ENCODE results near the gene UBE2Z.
"Not testable (repeated sequence)": the region's sequence is repeated elsewhere in the genome, so short reads cannot be mapped to it uniquely, and the experiment has no call there.

Gene UBE2Z

DNA sequence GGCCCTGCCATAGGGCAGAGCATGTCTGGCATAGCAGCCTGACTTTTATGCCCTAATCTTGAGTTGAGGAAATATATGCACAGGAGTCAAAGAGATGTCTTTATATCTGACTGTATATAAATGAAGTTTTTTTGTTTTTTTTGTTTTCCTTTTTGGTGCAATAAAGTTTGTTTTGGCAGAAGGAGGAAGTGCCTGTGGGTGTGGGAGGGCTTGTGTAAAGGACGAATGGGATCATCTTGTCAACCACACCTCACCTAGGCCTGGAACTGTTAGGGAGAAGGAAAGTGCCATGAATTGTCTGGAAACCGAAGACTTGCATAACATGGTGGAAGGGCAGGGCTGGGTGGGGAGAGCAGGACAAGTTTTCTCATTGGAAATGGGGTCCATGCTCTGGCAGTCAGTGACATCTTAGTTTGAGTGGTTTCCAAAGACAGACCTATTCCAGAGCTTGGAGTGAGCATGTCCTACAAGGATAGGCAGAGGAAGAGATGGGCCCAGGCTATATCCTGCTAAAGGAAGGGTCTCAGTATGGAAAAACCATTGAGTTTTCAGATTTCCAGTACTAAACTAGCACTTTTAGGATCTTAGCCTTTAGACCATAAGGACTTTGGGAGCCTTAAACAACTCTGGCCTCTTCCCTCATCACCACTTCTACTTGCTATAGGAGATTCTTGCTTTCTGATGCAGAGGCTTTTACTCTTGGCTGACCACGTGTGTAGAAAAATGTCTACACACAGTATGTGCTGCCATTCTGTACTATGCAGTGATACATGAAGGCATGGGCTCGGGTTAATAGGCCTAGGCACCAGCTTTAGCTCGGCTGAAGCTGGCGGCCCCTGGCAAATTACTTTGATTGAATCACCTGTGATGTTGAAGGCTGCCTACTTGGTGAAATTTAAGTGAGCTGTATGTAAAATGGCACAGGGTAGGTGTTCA is 20.9 kb downstream of the UBE2Z start:
- no peak; the same call in none of the 2 replicates for TF ChIP-seq POLR2AphosphoS5 (IDR thresholded peaks at IDR 0.05; ENCODE audit: borderline replicate concordance, low read depth, low read length)
- peak overlapping the region; percentile 69 for H3K27ac ChIP-seq
- no peak overlapping the region for H3K4me3 ChIP-seq
- DNase-seq (ENCODE audit: low read depth, low spot score), result no peak
- no peak overlapping the region for H3K9ac ChIP-seq (ENCODE audit: insufficient read length)
- H3K9me3 ChIP-seq (ENCODE audit: low read depth, low read length), result no peaks in the 10 kb centered on the region
- H3K36me3 ChIP-seq (ENCODE audit: insufficient read depth, low read length), result peaks cover 96% of the 10 kb centered on the region

DNA sequence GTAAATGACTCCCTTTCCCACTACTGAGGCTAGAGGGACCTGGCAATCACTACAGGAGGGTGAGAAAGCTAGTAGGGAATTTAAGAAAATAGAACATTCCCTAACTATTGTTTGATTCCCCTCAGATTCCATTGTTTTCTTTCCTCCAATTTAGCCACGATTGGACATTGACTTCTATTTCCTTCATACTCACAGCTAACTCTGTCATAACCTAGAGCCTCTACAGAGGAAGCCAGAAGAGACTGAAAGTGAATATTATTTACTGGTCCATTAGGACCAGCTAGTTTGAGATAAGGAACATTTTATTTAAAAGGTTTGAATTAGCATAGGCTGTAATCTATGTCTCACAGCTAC is 21.6 kb downstream of the UBE2Z start:
- no peaks in the 10 kb centered on the region for H3K9me3 ChIP-seq (ENCODE audit: low read depth, low read length)
- peaks cover 97% of the 10 kb centered on the region for H3K36me3 ChIP-seq (ENCODE audit: insufficient read depth, low read length)
- H3K27ac ChIP-seq, result peak overlapping the region; percentile 69
- TF ChIP-seq POLR2AphosphoS5 (IDR thresholded peaks at IDR 0.05; ENCODE audit: borderline replicate concordance, low read depth, low read length), result no peak
- no peak for TF ChIP-seq FOXP2 (optimal IDR thresholded peaks at IDR 0.05; ENCODE audit: control extremely low read depth, extremely low read length, insufficient read depth)
- no peak for TF ChIP-seq EZH2 (IDR thresholded peaks at IDR 0.05)
- DNase-seq (ENCODE audit: low read depth, low spot score), result no peak
- H3K9ac ChIP-seq (ENCODE audit: insufficient read length), result no peak overlapping the region
- H3K4me3 ChIP-seq, result no peak overlapping the region

DNA sequence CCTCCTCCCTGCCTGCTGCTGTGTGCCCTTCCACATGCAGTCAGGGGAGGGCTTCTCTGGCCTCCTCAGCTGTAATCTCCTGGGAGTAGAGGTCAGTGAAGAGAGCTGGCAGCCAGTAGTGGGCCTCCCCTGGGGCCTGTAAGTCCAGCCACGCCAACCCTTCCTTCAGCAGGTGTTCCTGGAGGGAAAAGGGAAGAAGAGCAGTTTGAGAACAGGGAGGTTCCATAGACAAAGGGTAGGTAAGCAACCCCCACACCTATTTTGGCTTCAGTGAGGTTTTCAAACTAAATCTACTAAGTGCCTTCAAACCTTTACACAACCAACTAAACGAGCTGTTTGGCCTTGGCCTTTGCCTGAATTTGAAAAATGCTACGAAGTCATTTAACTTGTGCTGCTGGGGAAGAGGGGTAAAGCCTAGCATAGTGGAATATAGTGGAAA is 22.2 kb downstream of the UBE2Z start:
- no peak for TF ChIP-seq POLR2AphosphoS5 (IDR thresholded peaks at IDR 0.05; ENCODE audit: borderline replicate concordance, low read depth, low read length)
- no peak for TF ChIP-seq FOXP2 (optimal IDR thresholded peaks at IDR 0.05; ENCODE audit: control extremely low read depth, extremely low read length, insufficient read depth)
- no peak for TF ChIP-seq EZH2 (IDR thresholded peaks at IDR 0.05)
- peak overlapping the region; percentile 69; the same call in 1 of the 2 replicates for H3K27ac ChIP-seq
- DNase-seq (ENCODE audit: low read depth, low spot score), result no peak
- H3K4me3 ChIP-seq, result no peak overlapping the region
- peaks cover 94% of the 10 kb centered on the region for H3K36me3 ChIP-seq (ENCODE audit: insufficient read depth, low read length)
- H3K9ac ChIP-seq (ENCODE audit: insufficient read length), result no peak overlapping the region
- no peaks in the 10 kb centered on the region for H3K9me3 ChIP-seq (ENCODE audit: low read depth, low read length)

DNA sequence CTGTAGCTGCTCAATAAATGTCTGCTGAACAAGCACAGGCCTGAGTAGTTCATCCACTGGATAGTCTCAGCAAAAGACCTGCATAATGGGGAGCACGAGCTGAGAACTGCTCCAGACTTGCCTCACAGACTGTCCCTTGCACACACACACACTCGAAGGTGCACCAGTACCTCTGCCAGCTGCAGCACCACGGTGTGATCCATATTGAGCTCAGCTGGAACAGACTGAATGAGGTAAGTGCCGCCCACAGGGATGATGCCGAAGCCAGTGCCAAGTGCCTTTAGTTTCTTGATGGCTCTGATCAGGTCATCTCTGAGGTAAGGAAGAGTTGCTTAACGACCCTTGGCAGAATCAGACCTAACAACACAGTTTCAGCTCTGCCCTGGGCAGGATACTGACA is 24.8 kb downstream of the UBE2Z start:
- Histone ChIP-seq H3K9me3 (ENCODE audit: low read depth, low read length) (no peaks in the 10 kb centered on the region), H3K4me3 (no peak overlapping the region), H3K9ac (ENCODE audit: insufficient read length) (no peak overlapping the region), H3K27ac (no peak overlapping the region), H3K36me3 (ENCODE audit: insufficient read depth, low read length) (peaks cover 88% of the 10 kb centered on the region)
- no peak for DNase-seq (ENCODE audit: low read depth, low spot score)
- TF ChIP-seq FOXP2 (optimal IDR thresholded peaks at IDR 0.05; ENCODE audit: control extremely low read depth, extremely low read length, insufficient read depth) (no peak), POLR2AphosphoS5 (IDR thresholded peaks at IDR 0.05; ENCODE audit: borderline replicate concordance, low read depth, low read length) (peak; percentile 7; the same call in 1 of the 2 replicates)

DNA sequence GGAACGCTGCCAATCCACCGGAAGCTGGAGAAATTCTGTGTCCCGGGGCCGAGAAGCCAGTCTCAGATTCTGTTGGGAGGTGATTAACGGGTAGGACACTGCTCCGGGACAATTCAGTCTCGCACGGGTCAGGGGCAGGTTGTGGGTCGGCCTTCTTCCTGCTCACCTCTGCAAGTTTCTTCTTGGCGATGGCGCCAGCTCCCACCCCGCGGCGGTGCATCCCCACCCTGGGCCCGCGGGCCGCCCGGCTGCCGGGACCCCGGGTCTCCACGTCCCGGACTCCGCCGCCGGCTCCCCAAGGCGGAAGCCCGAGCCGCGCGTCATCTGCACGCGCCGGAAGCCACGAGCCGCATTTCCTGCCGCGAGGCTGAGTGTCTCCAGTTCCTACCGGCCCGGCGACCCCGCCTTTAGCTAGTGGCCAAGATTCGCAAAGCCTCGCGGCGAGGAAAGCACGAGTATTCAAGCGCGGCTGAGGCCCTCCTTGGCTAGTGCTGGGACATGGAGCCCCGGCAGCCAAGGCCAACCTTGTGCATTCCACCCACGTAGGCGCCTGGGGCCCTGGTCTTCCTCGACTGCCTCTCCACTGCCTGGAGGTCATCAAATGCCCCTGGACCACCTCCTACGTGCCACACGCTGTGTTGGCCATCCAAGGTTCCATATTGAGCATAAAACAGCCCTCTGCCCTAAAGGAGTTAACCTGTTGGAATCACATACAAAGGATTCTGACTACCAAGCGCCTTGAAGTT is 36.5 kb downstream of the UBE2Z start, which contains the start of gene SNF8:
Gene SNF8, minus strand, starts transcription at position 328 of the 746 bp plus-strand sequence. Its CDS starts 108 bp downstream, at position 220.
- Histone ChIP-seq H3K27ac (peak within 1 kb of the TSS; percentile 88), H3K36me3 (ENCODE audit: insufficient read depth, low read length) (peaks cover 5% of the 10 kb centered on the region), H3K4me3 (peak within 1 kb of the TSS; percentile 99), H3K9me3 (ENCODE audit: low read depth, low read length) (no peaks in the 10 kb centered on the region), H3K9ac (ENCODE audit: insufficient read length) (peak within 1 kb of the TSS; percentile 96)
- no peak for DNase-seq (ENCODE audit: low read depth, low spot score)
- no peak for TF ChIP-seq EZH2 (IDR thresholded peaks at IDR 0.05)
- peak; percentile 42 for TF ChIP-seq FOXP2 (optimal IDR thresholded peaks at IDR 0.05; ENCODE audit: control extremely low read depth, extremely low read length, insufficient read depth)
- peak; percentile 84 for TF ChIP-seq POLR2AphosphoS5 (IDR thresholded peaks at IDR 0.05; ENCODE audit: borderline replicate concordance, low read depth, low read length)

DNA sequence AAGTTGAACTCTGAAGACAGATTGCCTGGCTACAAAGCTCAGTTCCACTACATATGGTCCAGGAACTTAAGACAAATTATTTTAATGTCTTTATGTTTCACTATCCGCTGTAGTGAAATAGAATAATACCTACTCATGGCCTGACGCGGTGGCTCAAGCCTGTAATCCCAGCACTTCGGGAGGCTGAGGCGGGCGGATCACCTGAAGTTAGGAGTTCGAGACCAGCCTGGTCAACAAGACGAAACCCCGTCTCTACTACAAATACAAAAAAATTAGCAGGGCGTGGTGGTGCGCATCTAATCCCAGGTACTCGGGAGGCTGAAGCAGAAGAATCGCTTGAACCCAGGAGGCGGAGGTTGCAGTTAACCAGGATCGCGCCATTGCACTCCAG is 37.0 kb downstream of the UBE2Z start:
- H3K36me3 ChIP-seq (ENCODE audit: insufficient read depth, low read length); H3K9me3 ChIP-seq (ENCODE audit: low read depth, low read length); DNase-seq (ENCODE audit: low read depth, low spot score): not testable (repeated sequence)
- peak overlapping the region; percentile 99 for H3K4me3 ChIP-seq
- H3K27ac ChIP-seq, result peak overlapping the region; percentile 88
- H3K9ac ChIP-seq (ENCODE audit: insufficient read length), result peak overlapping the region; percentile 96

DNA sequence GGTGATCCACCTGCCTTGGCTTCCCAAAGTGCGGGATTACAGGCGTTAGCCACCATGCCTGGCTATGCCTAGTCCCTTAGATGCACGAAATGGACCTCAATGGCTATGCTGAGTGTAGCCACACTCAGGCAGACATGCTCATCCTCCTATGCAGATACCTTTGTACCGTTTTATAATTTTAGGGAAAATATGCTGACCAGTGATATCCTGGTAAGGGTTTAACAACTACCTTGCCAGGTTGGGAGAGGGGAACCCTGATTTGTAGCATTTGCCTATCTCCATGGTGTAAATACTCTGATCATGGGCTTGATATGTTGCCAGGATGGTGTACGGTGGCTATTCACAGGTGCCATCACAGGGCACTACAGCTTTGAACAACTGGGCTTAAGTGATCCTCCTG is 43.4 kb downstream of the UBE2Z start:
- DNase-seq (ENCODE audit: low read depth, low spot score), result no peak
- no peaks in the 10 kb centered on the region for H3K9me3 ChIP-seq (ENCODE audit: low read depth, low read length)
- H3K27ac ChIP-seq, result no peak overlapping the region

DNA sequence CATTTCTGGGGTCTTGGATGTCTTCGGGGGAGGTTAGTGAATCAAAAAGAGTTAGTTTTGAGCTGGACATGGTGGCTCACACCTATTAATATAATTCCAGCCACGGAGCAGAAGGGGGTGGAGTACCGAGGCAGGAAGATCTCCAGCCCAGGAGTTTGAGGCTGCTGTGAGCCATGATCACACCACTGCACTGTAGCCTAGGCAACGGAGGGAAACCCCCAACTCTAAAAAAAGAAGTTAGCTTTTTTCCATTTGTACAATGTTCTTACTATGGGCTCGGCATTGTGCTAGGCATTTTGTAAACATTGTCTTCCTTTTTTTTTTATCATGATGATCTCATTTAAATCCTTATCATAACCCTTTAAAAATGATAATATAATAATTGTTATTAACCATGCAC is 44.7 kb downstream of the UBE2Z start:
- Histone ChIP-seq H3K36me3 (ENCODE audit: insufficient read depth, low read length) (no peaks in the 10 kb centered on the region), H3K9ac (ENCODE audit: insufficient read length) (no peak overlapping the region), H3K4me3 (no peak overlapping the region), H3K9me3 (ENCODE audit: low read depth, low read length) (no peaks in the 10 kb centered on the region), H3K27ac (no peak overlapping the region)
- TF ChIP-seq FOXP2 (optimal IDR thresholded peaks at IDR 0.05; ENCODE audit: control extremely low read depth, extremely low read length, insufficient read depth) (no peak), EZH2 (IDR thresholded peaks at IDR 0.05) (no peak), POLR2AphosphoS5 (IDR thresholded peaks at IDR 0.05; ENCODE audit: borderline replicate concordance, low read depth, low read length) (no peak)
- DNase-seq (ENCODE audit: low read depth, low spot score), result no peak

More for the DNA sequence above, 43.4 kb downstream of the UBE2Z start:
- TF ChIP-seq FOXP2 (optimal IDR thresholded peaks at IDR 0.05; ENCODE audit: control extremely low read depth, extremely low read length, insufficient read depth) (no peak), POLR2AphosphoS5 (IDR thresholded peaks at IDR 0.05; ENCODE audit: borderline replicate concordance, low read depth, low read length) (no peak), EZH2 (IDR thresholded peaks at IDR 0.05) (no peak)
- Histone ChIP-seq H3K36me3 (ENCODE audit: insufficient read depth, low read length) (no peaks in the 10 kb centered on the region), H3K9ac (ENCODE audit: insufficient read length) (no peak overlapping the region), H3K4me3 (no peak overlapping the region)

All from SK-N-MC (cell line).